Choroid plexus epithelial cell (primary cell): ENCODE results near the gene CHAT.

Experiments used
- DNase-seq: peaks from one replicate; pipeline ENCODE4 v3.0.0-alpha.2; 2010; ENCODE audit warnings: low read depth
- H3K4me3 ChIP-seq: 2 replicates; pipeline ENCODE4 v1.5.1; 2011; ENCODE audit warnings: low read depth, mild to moderate bottlenecking, control low read depth, low read length, moderate library complexity
- CTCF ChIP-seq: conservative IDR thresholded peaks from 2 replicates; pipeline ENCODE4 v1.5.1; 2011; ENCODE audit warnings: low read depth, mild to moderate bottlenecking, control low read depth, inconsistent platforms, low read length, moderate library complexity

The CHAT gene

DNA sequence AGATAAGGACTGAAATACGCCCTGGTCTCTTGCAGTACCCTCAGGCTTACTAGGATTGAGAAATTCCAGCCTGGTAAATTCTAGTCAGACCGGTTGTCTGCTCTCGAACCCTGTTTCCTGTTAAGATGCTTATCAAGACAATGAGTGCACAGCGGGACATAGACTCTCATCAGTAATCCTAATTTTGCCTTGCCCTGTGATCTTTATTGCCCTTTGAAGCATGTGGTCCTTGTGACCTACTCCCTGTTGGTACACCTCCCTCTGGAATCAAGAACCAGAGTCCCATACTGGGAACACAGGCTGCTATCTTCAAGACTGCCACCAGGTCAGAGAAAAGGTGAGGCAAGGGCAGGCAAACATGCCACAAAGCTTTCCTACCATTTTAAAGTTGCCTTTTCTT lies 72.8 kb downstream of the CHAT start:
- no peak for DNase-seq
- H3K4me3 ChIP-seq, result no peak overlapping the region
- no peak for TF ChIP-seq CTCF

DNA sequence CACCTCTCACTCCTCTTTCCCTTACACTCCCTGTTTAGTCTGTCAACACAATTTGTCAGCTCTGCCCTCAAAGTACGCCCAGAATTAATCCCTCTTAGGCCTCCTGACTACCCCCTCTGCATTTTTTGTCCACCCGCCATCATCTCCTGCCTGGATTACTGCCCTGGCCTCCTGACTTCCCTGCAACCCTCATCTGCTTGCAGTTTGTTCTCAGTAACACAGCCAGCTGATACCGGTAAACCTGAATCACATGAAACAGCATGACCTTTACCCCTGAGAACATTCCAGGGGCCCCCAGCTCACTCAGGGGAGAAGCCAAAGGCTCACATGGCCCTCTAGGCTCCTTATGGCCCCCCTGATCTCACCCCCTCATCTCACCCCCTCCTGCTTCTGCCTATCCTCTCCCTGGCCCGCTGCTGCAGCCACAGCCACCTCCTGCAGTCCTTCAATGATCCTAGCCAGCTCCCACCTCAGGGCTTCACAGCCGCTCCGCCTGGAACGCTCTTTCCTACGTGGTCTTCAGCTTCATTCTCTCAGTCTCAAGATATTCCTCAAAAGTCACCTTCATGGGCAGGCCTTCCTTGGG lies 74.5 kb downstream of the CHAT start:
- no peak for TF ChIP-seq CTCF
- DNase-seq, result no peak
- no peak overlapping the region for H3K4me3 ChIP-seq

GRCh38 chr10:49688920-49689319 lies 75.1 kb downstream of the CHAT start:
- no peak for TF ChIP-seq CTCF
- no peak overlapping the region for H3K4me3 ChIP-seq
- DNase-seq, result no peak

GRCh38 chr10:49689882-49690510 lies 76.2 kb downstream of the CHAT start:
- no peak overlapping the region for H3K4me3 ChIP-seq
- TF ChIP-seq CTCF, result no peak
- no peak for DNase-seq

- no peak for TF ChIP-seq CTCF
- DNase-seq, result peak; percentile 4
Observed at GRCh38 chr10:49690698-49691356, 77.0 kb downstream of the CHAT start.

GRCh38 chr10:49691588-49691987 lies 77.8 kb downstream of the CHAT start:
- H3K4me3 ChIP-seq, result no peak overlapping the region
- no peak for DNase-seq
- no peak for TF ChIP-seq CTCF

More at GRCh38 chr10:49690698-49691356, 77.0 kb downstream of the CHAT start:
- no peak overlapping the region for H3K4me3 ChIP-seq
